ENCODE data around the gene SLC18A3. TPM values are rescaled to one million over a fixed set of nuclear protein-coding genes. Genes with fewer than 3 reads are reported as not detected.
A peak's percentile ranks its signal among the peaks of the same experiment; 100 is the strongest.

Gene SLC18A3
- total and polyA plus RNA-seq, 5 experiments from 2014 or later, result not detected

DNA sequence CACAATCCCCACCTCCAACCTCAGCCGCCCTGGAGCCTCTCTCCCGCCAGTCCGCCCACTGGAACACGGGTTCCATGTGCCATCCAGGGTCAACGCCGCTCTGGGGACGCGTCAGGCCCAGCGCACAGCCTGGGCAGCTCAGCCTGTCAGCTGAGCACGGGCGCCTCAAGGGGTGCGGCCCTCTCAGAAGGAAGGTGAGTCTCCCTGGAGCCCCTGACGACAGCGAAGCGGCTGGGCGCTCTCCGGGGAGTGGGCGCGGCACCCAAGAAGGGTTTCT lies 1.2 kb upstream of the SLC18A3 start:
- H3K27me3 Mint-ChIP-seq, result peaks cover 39 to 87% (median 64%) of the 10 kb centered on the region in 5 donors
- ATAC-seq (no peak), DNase-seq (no peak)

DNA sequence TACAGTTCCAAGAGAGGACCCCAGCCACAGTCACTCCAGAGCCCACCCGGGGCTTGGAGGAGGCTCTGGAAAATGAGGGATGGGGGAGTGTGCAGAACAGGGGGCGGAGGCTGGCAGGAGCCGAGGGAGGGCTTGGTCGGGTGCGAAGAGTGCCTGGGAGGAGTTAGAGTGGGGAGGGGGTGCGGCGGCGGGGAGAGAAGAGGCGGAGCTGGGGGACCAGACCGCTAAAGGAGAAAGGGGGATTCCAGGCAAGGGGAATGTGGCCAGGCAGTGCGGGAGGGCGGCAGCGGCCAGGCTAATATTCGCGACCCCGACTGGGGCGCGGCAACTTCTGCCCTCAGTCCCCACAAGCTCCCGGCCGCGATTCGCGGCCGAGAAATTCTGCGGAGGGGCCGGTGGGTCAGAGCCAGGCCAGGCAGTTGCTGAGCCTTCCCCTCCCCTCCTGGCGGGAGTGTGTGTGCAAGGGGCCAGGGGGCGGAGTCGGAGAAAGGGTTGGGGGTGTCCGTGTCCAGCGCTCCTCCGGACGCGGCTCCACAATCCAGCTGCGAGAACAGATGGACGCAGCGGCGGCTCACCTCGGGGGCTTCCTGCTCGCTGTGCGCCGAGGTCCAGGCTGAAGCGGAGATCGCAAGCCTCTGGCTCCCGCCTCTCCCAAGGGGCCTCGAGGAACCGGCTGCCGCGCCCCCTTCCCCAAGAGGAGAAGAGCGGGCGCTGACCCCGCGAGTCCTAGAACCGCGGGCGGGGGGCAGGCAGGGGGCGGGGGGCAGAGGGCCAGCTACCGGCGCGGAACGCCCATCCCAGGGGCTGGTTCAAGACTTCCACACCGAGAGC lies 612 bp upstream of the SLC18A3 start:
- peak overlapping the region in 1 of 10 donors; percentile 56 for H3K27ac Mint-ChIP-seq
- peaks cover 37 to 87% (median 61%) of the 10 kb centered on the region in 5 donors for H3K27me3 Mint-ChIP-seq
- H3K4me1 Mint-ChIP-seq, result peaks cover 4 to 40% (median 18%) of the 10 kb centered on the region in 4 donors
- POLR2A ChIA-PET, result no interaction called here
- H3K36me3 Mint-ChIP-seq, result peaks cover 4 to 6% (median 4%) of the 10 kb centered on the region in 3 donors
- ATAC-seq, result no peak
- DNase-seq, result peak in 1 of 10 donors; percentile 7
- peaks cover 0 to 31% (median 7%) of the 10 kb centered on the region in 9 donors for H3K9me3 Mint-ChIP-seq
- H3K4me3 Mint-ChIP-seq, result peak overlapping the region in 1 of 10 donors; percentile 32

More for the DNA sequence above, 1.2 kb upstream of the SLC18A3 start:
- POLR2A ChIA-PET, result no interaction called here
- peak overlapping the region in 1 of 10 donors; percentile 32 for H3K4me3 Mint-ChIP-seq
- H3K36me3 Mint-ChIP-seq, result peaks cover 4 to 6% (median 4%) of the 10 kb centered on the region in 3 donors
- H3K9me3 Mint-ChIP-seq, result peaks cover 0 to 31% (median 6%) of the 10 kb centered on the region in 9 donors
- H3K4me1 Mint-ChIP-seq, result peaks cover 4 to 39% (median 17%) of the 10 kb centered on the region in 4 donors
- H3K27ac Mint-ChIP-seq, result peak overlapping the region in 1 of 10 donors; percentile 56

GRCh38 chr10:49610458-49611165 lies 502 bp downstream of the SLC18A3 start:
- Mint-ChIP-seq H3K27ac (no peak overlapping the region), H3K4me3 (no peak overlapping the region), H3K9me3 (peaks cover 0 to 20% (median 3%) of the 10 kb centered on the region in 9 donors), H3K27me3 (peaks cover 33 to 87% (median 63%) of the 10 kb centered on the region in 5 donors), H3K4me1 (peaks cover 6 to 40% (median 20%) of the 10 kb centered on the region in 4 donors), H3K36me3 (peaks cover 4 to 6% (median 4%) of the 10 kb centered on the region in 3 donors)
- DNase-seq, result peak in 1 of 10 donors; percentile 52
- no peak for ATAC-seq
- POLR2A ChIA-PET, result no interaction called here

GRCh38 chr10:49611166-49611815 lies 1.2 kb downstream of the SLC18A3 start:
- ATAC-seq (no peak), DNase-seq (peak in 1 of 10 donors; percentile 57)
- H3K27me3 Mint-ChIP-seq, result peaks cover 35 to 87% (median 65%) of the 10 kb centered on the region in 5 donors
- peak overlapping the region in 2 of 10 donors; percentile 33 to 41 for H3K4me3 Mint-ChIP-seq
- H3K9me3 Mint-ChIP-seq, result peaks cover 0 to 18% (median 3%) of the 10 kb centered on the region in 9 donors
- H3K4me1 Mint-ChIP-seq, result peaks cover 6 to 40% (median 20%) of the 10 kb centered on the region in 4 donors
- H3K36me3 Mint-ChIP-seq, result peaks cover 4 to 6% (median 4%) of the 10 kb centered on the region in 3 donors
- POLR2A ChIA-PET, result no interaction called here
- H3K27ac Mint-ChIP-seq, result no peak overlapping the region

- H3K36me3 Mint-ChIP-seq, result peaks cover under 1 to 6% (median 4%) of the 10 kb centered on the region in 3 donors
- H3K27ac Mint-ChIP-seq, result peak overlapping the region in 1 of 10 donors; percentile 66
- peaks cover 38 to 87% (median 72%) of the 10 kb centered on the region in 5 donors for H3K27me3 Mint-ChIP-seq
- POLR2A ChIA-PET, result no interaction called here
- H3K4me1 Mint-ChIP-seq, result peaks cover 6 to 35% (median 17%) of the 10 kb centered on the region in 4 donors
- peak overlapping the region in 3 of 10 donors; percentile 18 to 52 (median 41) for H3K4me3 Mint-ChIP-seq
- H3K9me3 Mint-ChIP-seq, result peaks cover 0 to 12% (median 3%) of the 10 kb centered on the region in 9 donors
- ATAC-seq (no peak), DNase-seq (peak in 1 of 10 donors; percentile 35)
Measured at GRCh38 chr10:49611816-49612512, 1.9 kb downstream of the SLC18A3 start.

DNA sequence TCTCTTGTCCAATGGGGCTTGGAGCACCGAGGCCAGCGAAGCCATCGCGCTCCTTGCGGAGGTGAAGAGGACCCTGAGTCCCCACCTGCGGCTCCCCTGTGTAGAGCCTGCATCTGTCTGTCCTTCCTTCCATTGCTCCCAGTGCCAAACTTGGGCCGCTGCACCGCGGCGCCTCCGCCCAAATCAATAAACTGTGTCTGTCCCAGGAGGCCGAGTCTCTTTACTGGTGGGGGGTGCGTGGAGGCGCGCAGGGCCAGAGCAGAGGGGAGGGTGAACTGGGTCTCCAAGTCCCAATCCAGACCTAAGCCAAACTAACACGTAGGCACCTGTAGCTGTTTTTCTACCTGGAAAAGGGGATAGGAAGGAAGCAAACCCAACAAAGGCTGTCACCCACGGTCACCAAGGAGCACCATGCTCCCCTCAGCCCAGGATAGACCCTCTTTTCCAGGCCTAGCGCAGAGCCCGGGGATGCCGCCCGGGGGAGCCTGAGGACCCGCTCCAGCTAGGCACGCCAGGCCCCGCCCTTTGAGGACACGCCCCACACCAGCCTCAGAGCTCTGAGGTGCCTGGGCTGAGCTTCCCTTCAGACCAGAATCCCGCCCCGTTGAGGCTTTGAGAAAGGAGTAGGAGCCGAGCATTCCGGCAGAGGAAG lies 2.5 kb downstream of the SLC18A3 start:
- DNase-seq, result peak in 1 of 10 donors; percentile 52
- peaks cover 42 to 87% (median 73%) of the 10 kb centered on the region in 5 donors for H3K27me3 Mint-ChIP-seq
- peak overlapping the region in 3 of 10 donors; percentile 33 to 43 (median 41) for H3K4me3 Mint-ChIP-seq
- H3K27ac Mint-ChIP-seq, result peak overlapping the region in 1 of 10 donors; percentile 66
- POLR2A ChIA-PET, result no interaction called here
- peaks cover 0 to 6% (median 4%) of the 10 kb centered on the region in 3 donors for H3K36me3 Mint-ChIP-seq
- peaks cover 0 to 11% (median 3%) of the 10 kb centered on the region in 9 donors for H3K9me3 Mint-ChIP-seq
- peaks cover 6 to 31% (median 16%) of the 10 kb centered on the region in 4 donors for H3K4me1 Mint-ChIP-seq
- ATAC-seq, result no peak

GRCh38 chr10:49613165-49613881 lies 3.2 kb downstream of the SLC18A3 start:
- peak overlapping the region in 2 of 10 donors; percentile 13 to 20 for H3K4me3 Mint-ChIP-seq
- POLR2A ChIA-PET, result no interaction called here
- H3K27ac Mint-ChIP-seq, result peak overlapping the region in 1 of 10 donors; percentile 67
- H3K9me3 Mint-ChIP-seq, result peaks cover 0 to 11% (median 0%) of the 10 kb centered on the region in 9 donors
- ATAC-seq (no peak), DNase-seq (peak in 1 of 10 donors; percentile 53)
- H3K36me3 Mint-ChIP-seq, result peaks cover 0 to 6% (median 4%) of the 10 kb centered on the region in 3 donors
- H3K4me1 Mint-ChIP-seq, result peaks cover 6 to 31% (median 16%) of the 10 kb centered on the region in 4 donors
- H3K27me3 Mint-ChIP-seq, result peaks cover 43 to 87% (median 76%) of the 10 kb centered on the region in 5 donors

GRCh38 chr10:49613882-49614241 lies 3.8 kb downstream of the SLC18A3 start, which contains the start of gene CHAT:
Gene CHAT (plus strand): TSS chr10:49614037. CDS start chr10:49614190, 153 bp downstream.
- peak within 1 kb of the TSS in 1 of 10 donors; percentile 67 for H3K27ac Mint-ChIP-seq
- peaks cover 0 to 11% (median 0%) of the 10 kb centered on the region in 9 donors for H3K9me3 Mint-ChIP-seq
- H3K36me3 Mint-ChIP-seq, result peaks cover 0 to 4% (median 4%) of the 10 kb centered on the region in 3 donors
- peak within 1 kb of the TSS in 3 of 10 donors; percentile 13 to 33 (median 20) for H3K4me3 Mint-ChIP-seq
- POLR2A ChIA-PET, result no interaction called here
- DNase-seq, result no peak
- no peak for ATAC-seq
- peaks cover 6 to 31% (median 15%) of the 10 kb centered on the region in 4 donors for H3K4me1 Mint-ChIP-seq
- peaks cover 40 to 87% (median 74%) of the 10 kb centered on the region in 5 donors for H3K27me3 Mint-ChIP-seq

GRCh38 chr10:49614242-49615198 lies 4.4 kb downstream of the SLC18A3 start:
- Mint-ChIP-seq H3K4me1 (peaks cover 6 to 27% (median 15%) of the 10 kb centered on the region in 4 donors), H3K36me3 (peaks cover 0 to 4% (median 4%) of the 10 kb centered on the region in 3 donors), H3K27ac (no peak overlapping the region), H3K4me3 (no peak overlapping the region), H3K9me3 (peaks cover 0 to 11% (median 0%) of the 10 kb centered on the region in 9 donors), H3K27me3 (peaks cover 40 to 87% (median 77%) of the 10 kb centered on the region in 5 donors)
- ATAC-seq (no peak), DNase-seq (peak in 2 of 10 donors; percentile 7 to 47)
- POLR2A ChIA-PET, result no interaction called here

DNA sequence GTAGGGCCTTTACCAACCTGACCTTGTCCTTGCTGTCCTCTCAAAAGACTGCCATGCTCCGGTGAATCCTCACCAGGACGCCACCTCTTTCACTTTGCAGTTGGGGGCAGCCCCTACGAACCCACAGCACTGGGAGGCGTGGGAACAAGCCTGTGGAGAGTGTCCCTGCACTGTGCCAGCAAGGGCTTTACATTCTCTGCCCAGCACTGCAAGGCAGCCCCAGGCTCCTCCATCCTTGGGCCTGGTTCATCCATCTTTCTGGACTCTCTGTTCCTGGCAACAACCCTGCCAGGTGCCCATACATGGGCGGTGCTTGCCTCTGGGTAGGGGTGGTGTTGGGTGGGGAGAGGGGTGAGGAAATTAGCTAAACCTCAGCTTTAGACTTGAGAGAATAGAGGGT lies 5.1 kb downstream of the SLC18A3 start:
- peaks cover 0 to 4% (median 4%) of the 10 kb centered on the region in 3 donors for H3K36me3 Mint-ChIP-seq
- H3K4me3 Mint-ChIP-seq, result no peak overlapping the region
- peaks cover 6 to 27% (median 16%) of the 10 kb centered on the region in 4 donors for H3K4me1 Mint-ChIP-seq
- peaks cover 0 to 11% (median 0%) of the 10 kb centered on the region in 9 donors for H3K9me3 Mint-ChIP-seq
- DNase-seq (peak in 1 of 10 donors; percentile 37), ATAC-seq (no peak)
- no peak overlapping the region for H3K27ac Mint-ChIP-seq
- POLR2A ChIA-PET, result no interaction called here
- H3K27me3 Mint-ChIP-seq, result peaks cover 46 to 93% (median 84%) of the 10 kb centered on the region in 5 donors

All from naive thymus-derived CD8-positive, alpha-beta T cell (primary cell).